AG04449 (cell line): ENCODE results near the gene TNF.

Source experiments
- CTCF ChIA-PET: fragments of 350-600 bp; formaldehyde crosslinking; extraction: SDS; loops from one replicate; lab custom pipeline; 2021; ENCODE audit warnings: antibody characterized with exemption; lab: Yijun Ruan, JAX
- POLR2A ChIA-PET: fragments of 400-600, 350-600 bp; formaldehyde crosslinking; extraction: SDS; loops from one replicate; lab custom pipeline; 2020; ENCODE audit warnings: antibody characterized with exemption, inconsistent platforms; lab: Yijun Ruan, JAX
- DNase-seq: peaks from one replicate; pipeline ENCODE4 v3.0.0-alpha.2; 2010; ENCODE audit warnings: low read depth, low spot score
- H3K4me3 ChIP-seq: 2 replicates; pipeline ENCODE4 v1.5.1; 2011; ENCODE audit warnings: low read depth, mild to moderate bottlenecking, control low read depth, low read length
- CTCF ChIP-seq: IDR thresholded peaks from one replicate; pipeline ENCODE4 v1.5.1; 2011; ENCODE audit warnings: mild to moderate bottlenecking, moderate library complexity, low read length, control low read depth, inconsistent platforms; ENCODE audit not compliant: insufficient read depth; ENCODE audit errors: missing control alignments

TNF gene

GRCh38 chr6:31530659-31531058, 44.7 kb upstream of the TNF start:
- CTCF ChIA-PET, result interaction anchor here (1.3 to 1.4 kb wide), 2 partner anchors 11 to 67 kb away, joined by 3 to 8 read pairs; partner anchors contain the start of gene DDX39B
- DNase-seq, result no peak
- POLR2A ChIA-PET, result no interaction called here
- no peak for TF ChIP-seq CTCF
- H3K4me3 ChIP-seq, result no peak overlapping the region

GRCh38 chr6:31531162-31531561, 44.2 kb upstream of the TNF start:
- POLR2A ChIA-PET, result interaction anchor here (1.0 kb wide), 2 partner anchors 10 to 14 kb away, joined by 3 to 8 read pairs; partner anchors contain the start of gene DDX39B
- TF ChIP-seq CTCF, result no peak
- no peak for DNase-seq
- CTCF ChIA-PET, result interaction anchor here (1.3 to 1.4 kb wide), 2 partner anchors 10 to 67 kb away, joined by 3 to 8 read pairs; partner anchors contain the start of gene DDX39B
- H3K4me3 ChIP-seq, result no peak overlapping the region

- no peak overlapping the region for H3K4me3 ChIP-seq
- CTCF ChIA-PET, result interaction anchor here (1.0 to 1.4 kb wide), 2 partner anchors 66 kb away, joined by 4 to 8 read pairs; no protein-coding TSS in a partner anchor
Observed at GRCh38 chr6:31531771-31532643, 43.4 kb upstream of the TNF start.

GRCh38 chr6:31532644-31533454, 42.5 kb upstream of the TNF start:
- ChIA-PET POLR2A (no interaction called here), CTCF (interaction anchor here (1.0 kb wide), 1 partner anchor 66 kb away, joined by 4 read pairs; no protein-coding TSS in a partner anchor)
- TF ChIP-seq CTCF, result no peak
- no peak overlapping the region for H3K4me3 ChIP-seq
- no peak for DNase-seq

More at GRCh38 chr6:31531771-31532643, 43.4 kb upstream of the TNF start:
- TF ChIP-seq CTCF, result no peak
- no peak for DNase-seq
- POLR2A ChIA-PET, result interaction anchor here (1.0 kb wide), 2 partner anchors 10 to 15 kb away, joined by 3 to 8 read pairs; partner anchors contain the start of gene DDX39B

GRCh38 chr6:31533455-31533841, 41.9 kb upstream of the TNF start:
- no peak for TF ChIP-seq CTCF
- no peak overlapping the region for H3K4me3 ChIP-seq
- ChIA-PET CTCF (interaction anchor here (1.3 kb wide), 1 partner anchor 13 kb away, joined by 4 read pairs; the partner anchor contains the start of gene ATP6V1G2), POLR2A (no interaction called here)
- DNase-seq, result no peak

GRCh38 chr6:31534011-31534410, 41.4 kb upstream of the TNF start:
- no peak for DNase-seq
- CTCF ChIA-PET, result interaction anchor here (1.3 to 38.4 kb wide), 2 partner anchors 12 to 54 kb away, joined by 4 to 1569 read pairs; partner anchors contain the start of genes ATP6V1G2, LST1, LTB and NCR3
- no peak overlapping the region for H3K4me3 ChIP-seq
- TF ChIP-seq CTCF, result no peak
- POLR2A ChIA-PET, result no interaction called here
